GM12878 (cell line): ENCODE results near the gene CALY. TPM values are rescaled to one million over a fixed set of nuclear protein-coding genes. Genes with fewer than 3 reads are reported as not detected.
A peak's percentile ranks its signal among the peaks of the same experiment; 100 is the strongest.

ENCODE experiments used
- ATAC-seq: fragments of 200-7000 bp; cut with Tn5 transposase; 3 replicates; pipeline ENCODE4 v1.9.1; 2020; ENCODE audit warnings: mild to moderate bottlenecking, moderate library complexity
- BruUV-seq: library from RNA; stranded (reverse); fragments of 400-500 nt; replicated peaks from 2 replicates; lab custom pipeline; 2021; lab: Mats Ljungman, UMichigan
- CTCF ChIA-PET: fragments of 300-600 bp; sonication (Branson Sonifier 250); formaldehyde crosslinking; extraction: SDS; loops from one replicate; lab custom pipeline; 2021; ENCODE audit warnings: inconsistent platforms; lab: Yijun Ruan, JAX
- POLR2A ChIA-PET: fragments of 350-600 bp; formaldehyde crosslinking; extraction: SDS; loops from one replicate; lab custom pipeline; 2021; ENCODE audit warnings: inconsistent platforms; lab: Charles Lee
- RAD21 ChIA-PET: fragments of 300-600 bp; sonication (Branson Sonifier 250); formaldehyde crosslinking; loops from one replicate; lab custom pipeline; 2023; ENCODE audit warnings: antibody characterized with exemption; ENCODE audit not compliant: unreplicated experiment; lab: Charles Lee
- SMC1A ChIA-PET: fragments of 300-600 bp; sonication (Branson Sonifier 250); formaldehyde crosslinking; loops from one replicate; lab custom pipeline; 2023; ENCODE audit not compliant: unreplicated experiment, uncharacterized antibody; lab: Charles Lee
- DNase-seq: peaks from one replicate; pipeline ENCODE4 v3.0.0-alpha.2; 2011; ENCODE audit warnings: low read depth, low spot score
- FAIRE-seq: peaks from 3 replicates; lab custom pipeline; 2011; peaks lifted over from hg19 to GRCh38; lab: Jason Lieb, UNC
- H2AFZ ChIP-seq: 2 replicates; pipeline ENCODE4 v1.6.0; 2011; ENCODE audit warnings: low read depth, low read length, control low read depth; ENCODE audit not compliant: control insufficient read depth
- H3K27ac ChIP-seq: 2 replicates; pipeline ENCODE4 v1.5.1; 2011; ENCODE audit warnings: control low read depth; ENCODE audit not compliant: control insufficient read depth, insufficient read depth
- H3K27me3 ChIP-seq, 2 experiments: replicated peaks in 1 of 2; 2 replicates each; pipeline versions ENCODE4 v1.6.0 to v1.6.1; 2011; ENCODE audit warnings: low read length in 1 of 2; ENCODE audit not compliant: control insufficient read depth in 2 of 2, insufficient read depth in 2 of 2
- H3K36me3 ChIP-seq, 2 experiments: 2 replicates each; pipeline ENCODE4 v1.5.1; 2011; ENCODE audit warnings: low read length in 1 of 2; ENCODE audit not compliant: control insufficient read depth in 2 of 2, insufficient read depth in 2 of 2
- H3K4me1 ChIP-seq: 2 replicates; pipeline ENCODE4 v1.6.1; 2011; ENCODE audit warnings: mild to moderate bottlenecking, low read length, moderate library complexity, mixed read lengths; ENCODE audit not compliant: control insufficient read depth, insufficient read depth
- H3K4me2 ChIP-seq: 2 replicates; pipeline ENCODE4 v1.6.0; 2011; ENCODE audit warnings: control low read depth; ENCODE audit not compliant: control insufficient read depth, insufficient read depth
- H3K4me3 ChIP-seq: fragments of 200-600 bp; sonication (generic); 2 replicates; pipeline ENCODE4 v1.5.1; 2016
- H3K79me2 ChIP-seq: 2 replicates; pipeline ENCODE4 v1.6.0; 2011; ENCODE audit warnings: low read length; ENCODE audit not compliant: control insufficient read depth, insufficient read depth
- H3K9ac ChIP-seq: 2 replicates; pipeline ENCODE4 v1.8.0; 2011; ENCODE audit warnings: low read length, control low read depth, mixed read lengths; ENCODE audit not compliant: control insufficient read depth, insufficient read depth
- H3K9me3 ChIP-seq: replicated peaks from 3 replicates; pipeline ENCODE4 v1.5.1; 2011; ENCODE audit warnings: mild to moderate bottlenecking, low read length; ENCODE audit not compliant: control insufficient read depth, insufficient read depth
- H4K20me1 ChIP-seq: 2 replicates; pipeline ENCODE4 v1.6.0; 2011; ENCODE audit not compliant: control insufficient read depth, insufficient read depth
- ASH2L ChIP-seq: fragments of 300-600, 200-600 bp; sonication (generic); IDR thresholded peaks from 2 replicates; pipeline ENCODE4 v1.6.1; 2017; ENCODE audit warnings: low read depth, mild to moderate bottlenecking, borderline replicate concordance
- IRF4 ChIP-seq: IDR thresholded peaks from 2 replicates; pipeline ENCODE4 v1.6.1; 2011; ENCODE audit warnings: low read depth, low read length
- IRF5 ChIP-seq: fragments of 450-650 bp; IDR thresholded peaks from 2 replicates; pipeline ENCODE4 v1.6.1; 2017; ENCODE audit warnings: borderline replicate concordance
- NKRF ChIP-seq: fragments of 450-650 bp; conservative IDR thresholded peaks from 2 replicates; pipeline ENCODE4 v1.6.1; 2017; ENCODE audit warnings: mild to moderate bottlenecking, moderate library complexity
- POLR2A ChIP-seq: IDR thresholded peaks from 2 replicates; pipeline ENCODE4 v1.6.1; 2011; ENCODE audit warnings: low read depth, mild to moderate bottlenecking, low read length
- POU2F2 ChIP-seq: IDR thresholded peaks from 3 replicates; pipeline ENCODE4 v1.6.1; 2011; ENCODE audit warnings: low read depth, mild to moderate bottlenecking, low read length, borderline replicate concordance
- SRF ChIP-seq, 2 experiments: IDR thresholded peaks; 2 replicates each; pipeline ENCODE4 v1.6.1; 2011; ENCODE audit warnings: low read depth in 2 of 2, low read length in 2 of 2, mild to moderate bottlenecking in 1 of 2, moderate library complexity in 1 of 2
- TCF12 ChIP-seq: IDR thresholded peaks from 2 replicates; pipeline ENCODE4 v1.6.1; 2011; ENCODE audit warnings: low read depth, mild to moderate bottlenecking, low read length
- WGBS: methylation state at CpG from one replicate; pipeline ENCODE4 v1.1.6; 2016; ENCODE audit warnings: low lambda C conversion rate; ENCODE audit not compliant: insufficient replicate concordance, insufficient coverage; ENCODE audit errors: missing lambda C conversion rate; 5-methylcytosine and 5-hydroxymethylcytosine counted together
- in situ Hi-C: fragments of 300-500 bp; cut with MboI; formaldehyde crosslinking; loops from 9 replicates; pipeline ENCODE4 v1.14.3; 2018; ENCODE audit warnings: mixed read lengths
- intact Hi-C: fragments of 100-400 bp; cut with micrococcal nuclease; formaldehyde crosslinking; loops from one replicate; pipeline ENCODE4 v1.14.2; 2022; ENCODE audit not compliant: unreplicated experiment
- polyA plus RNA-seq, 11 experiments: library from polyadenylated mRNA; depleted of rRNA in 4 of 11; unstranded in 6 of 11; stranded (reverse) in 5 of 11; fragments of >200 nt; fragmentation: Nextera tagmentation in 4 of 11; fragmentation: Illumina TruSeq in 1 of 11; extraction: Ambion mirVana in 4 of 11; extraction: Trizol in 1 of 11; gene quantifications; 1 replicate in 1 of 11; 2 replicates in 10 of 11; pipeline versions ENCODE4 v1.2.1 to v1.2.3, GENCODE V29; 2011 to 2016; ENCODE audit warnings: inconsistent platforms in 2 of 11, missing spikeins in 2 of 11, low read depth in 1 of 11
- total RNA-seq, 4 experiments: library from RNA; depleted of rRNA in 3 of 4; stranded (reverse); fragments of >200 nt in 3 of 4; fragmentation: Illumina TruSeq in 1 of 4; extraction: Trizol in 1 of 4; gene quantifications; 2 replicates each; pipeline versions ENCODE4 v1.2.1 to v1.2.3, GENCODE V29; 2013 to 2021

The CALY gene
- total and polyA plus RNA-seq, 10 of the 15 experiments (the other 5 are each of a cell fraction or from before 2014, with no cell fraction given): 0.07 TPM; not detected in 9

GRCh38 chr10:133295426-133296320 is 41.0 kb downstream of the CALY start:
- H4K20me1 ChIP-seq: no peaks in the 10 kb centered on the region
- DNase-seq: no peak
- H3K27ac ChIP-seq: no peak overlapping the region
- SMC1A ChIA-PET: no interaction called here
- no peak for ATAC-seq
- POLR2A ChIA-PET: no interaction called here
- TF ChIP-seq POU2F2 (no peak), POLR2A (0 out of 2 replicates have a peak, but pooled peaks have one; percentile 11), TCF12 (no peak), SRF (IDR thresholded peaks at IDR 0.05; ENCODE audit: low read depth in 2 of 2, low read length in 2 of 2) (no peak), ASH2L (no peak), IRF5 (no peak), IRF4 (no peak), NKRF (no peak)
- H3K4me3 ChIP-seq: no peak overlapping the region
- H3K4me1 ChIP-seq: no peaks in the 10 kb centered on the region
- no peak for FAIRE-seq
- in situ Hi-C loops: no loop called here
- RAD21 ChIA-PET: no interaction called here
- CTCF ChIA-PET: no interaction called here
- H3K27me3 ChIP-seq: no peaks in the 10 kb centered on the region
- H3K4me2 ChIP-seq: no peak overlapping the region
- intact Hi-C loops: no loop called here
- no peak overlapping the region for H3K9ac ChIP-seq
- H3K36me3 ChIP-seq: peaks cover 28 to 34% of the 10 kb centered on the region in 2 experiments
- H2AFZ ChIP-seq: no peak overlapping the region
- H3K9me3 ChIP-seq: no peaks in the 10 kb centered on the region
- no TSS peak for BruUV-seq
- WGBS: 93% methylated on average over 42 of the region's 42 CpGs
- no peaks in the 10 kb centered on the region for H3K79me2 ChIP-seq
